Measurements from ENCODE around the gene MRPL55.

Gene MRPL55

DNA sequence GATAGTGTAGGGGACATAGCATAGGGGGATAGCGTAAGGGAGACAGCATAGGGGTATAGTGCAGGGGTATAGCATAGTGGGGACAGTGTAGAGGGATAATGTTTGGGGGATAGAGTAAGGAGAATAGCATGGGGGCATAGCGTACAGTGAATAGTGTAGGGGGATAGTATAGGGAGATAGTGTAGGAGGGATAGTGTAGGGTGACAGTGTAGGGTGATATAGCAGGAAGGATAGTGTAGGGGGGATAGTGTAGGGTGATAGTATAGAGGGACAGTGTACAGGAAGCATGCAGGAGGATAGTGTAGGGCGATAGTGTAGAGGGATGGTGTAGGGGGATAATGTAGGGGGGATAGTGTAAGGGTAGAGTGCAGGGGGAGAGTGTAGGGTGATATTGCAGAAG is 38.2 kb downstream of the MRPL55 start:
- DNase-seq (ENCODE audit: low spot score), result no peak

DNA sequence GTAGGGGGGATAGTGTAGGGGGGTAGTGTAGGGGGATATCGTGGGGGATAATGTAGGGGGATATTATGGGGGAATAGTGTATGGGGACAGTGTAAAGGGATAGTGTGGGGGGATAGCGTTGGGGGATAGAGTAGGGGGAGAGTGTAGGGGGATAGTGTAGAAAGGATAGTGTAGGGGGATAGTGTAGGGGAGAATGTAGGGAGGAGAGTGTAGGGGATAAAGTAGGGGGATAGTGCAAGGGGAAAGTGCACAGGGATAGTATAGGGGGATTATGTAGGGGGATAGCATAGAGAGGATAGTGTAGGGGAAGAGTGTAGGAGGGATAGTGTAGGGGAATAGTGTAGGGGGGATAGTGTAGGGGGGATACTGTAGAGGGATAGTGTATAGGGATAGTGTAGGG is 38.9 kb downstream of the MRPL55 start:
- DNase-seq (ENCODE audit: low spot score), result no peak

DNA sequence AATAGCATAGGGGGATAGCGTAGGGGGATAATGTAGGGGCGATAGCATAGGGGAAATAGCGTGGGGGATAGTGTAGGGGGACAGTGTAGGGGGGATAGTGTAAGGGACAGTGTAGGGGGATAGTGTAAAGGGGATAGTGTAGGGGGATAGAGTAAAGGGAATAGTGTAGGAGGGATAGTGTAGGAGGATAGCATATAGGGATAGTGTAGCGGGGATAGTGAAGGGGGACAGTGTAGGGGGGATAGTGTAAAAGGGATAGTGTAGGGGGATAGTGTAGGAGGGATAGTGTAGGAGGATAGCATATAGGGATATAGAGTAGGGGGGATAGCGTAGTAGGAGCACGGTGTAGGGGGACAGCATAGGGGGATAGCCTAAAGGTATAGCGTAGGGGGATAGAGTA is 40.7 kb downstream of the MRPL55 start:
- no peak for DNase-seq (ENCODE audit: low spot score)

DNA sequence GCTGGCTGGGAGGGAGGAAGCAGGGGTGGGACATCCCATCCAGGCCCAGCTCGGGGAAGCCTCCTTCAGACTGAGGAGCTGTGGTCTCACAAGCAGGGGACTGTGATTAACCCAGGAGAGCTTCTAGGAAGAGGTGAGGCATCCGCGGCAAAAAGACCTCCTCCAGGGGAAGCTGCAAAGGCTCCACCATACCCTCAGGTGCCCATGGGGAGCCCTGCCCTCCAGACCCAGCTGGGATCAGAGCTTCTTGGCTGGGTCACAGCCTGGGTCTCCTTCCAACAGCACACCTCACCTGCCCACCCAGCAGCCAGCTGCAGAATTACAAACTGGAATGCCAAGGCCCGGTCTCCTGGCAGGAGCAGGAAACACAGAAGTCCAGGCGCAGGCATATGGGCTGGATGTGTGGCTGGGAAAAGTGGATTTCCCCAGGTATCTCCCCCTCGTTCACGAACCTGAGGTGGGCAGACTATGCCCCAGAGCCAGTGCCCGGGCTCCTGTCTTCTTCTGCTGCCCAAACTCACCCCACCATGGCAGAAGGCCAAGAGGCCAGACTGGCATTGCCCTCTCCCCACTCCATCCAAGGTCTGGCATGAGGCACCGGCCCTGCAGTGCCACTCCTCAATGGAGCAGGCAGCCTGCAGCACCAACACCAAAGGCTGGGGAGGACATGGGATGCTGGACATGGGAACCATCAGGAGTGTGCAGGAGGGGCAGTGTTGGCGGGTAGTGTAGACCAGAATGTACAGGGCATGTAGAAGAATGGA is 42.0 kb downstream of the MRPL55 start:
- no peak for DNase-seq (ENCODE audit: low spot score)

DNA sequence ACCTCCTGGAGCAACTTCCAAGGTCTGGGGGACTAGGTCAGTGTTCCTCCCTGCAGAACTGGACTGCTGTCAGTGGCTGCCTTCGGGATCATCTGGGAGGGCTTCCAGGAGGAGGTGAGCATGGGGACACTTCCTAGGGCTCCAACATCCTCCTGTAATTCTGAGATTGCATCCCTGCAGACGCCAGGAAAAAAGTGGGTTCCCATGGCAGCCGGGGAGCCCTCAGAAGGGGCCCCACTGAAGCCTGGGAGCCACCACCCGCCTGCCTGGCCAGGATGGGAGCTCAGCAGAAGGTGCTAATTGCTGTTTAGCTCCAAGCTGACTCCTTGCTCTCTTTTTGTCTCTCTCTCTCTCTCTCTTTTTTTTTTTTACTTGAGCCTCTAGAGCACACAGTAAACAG is 42.7 kb downstream of the MRPL55 start:
- no peak for DNase-seq (ENCODE audit: low spot score)

DNA sequence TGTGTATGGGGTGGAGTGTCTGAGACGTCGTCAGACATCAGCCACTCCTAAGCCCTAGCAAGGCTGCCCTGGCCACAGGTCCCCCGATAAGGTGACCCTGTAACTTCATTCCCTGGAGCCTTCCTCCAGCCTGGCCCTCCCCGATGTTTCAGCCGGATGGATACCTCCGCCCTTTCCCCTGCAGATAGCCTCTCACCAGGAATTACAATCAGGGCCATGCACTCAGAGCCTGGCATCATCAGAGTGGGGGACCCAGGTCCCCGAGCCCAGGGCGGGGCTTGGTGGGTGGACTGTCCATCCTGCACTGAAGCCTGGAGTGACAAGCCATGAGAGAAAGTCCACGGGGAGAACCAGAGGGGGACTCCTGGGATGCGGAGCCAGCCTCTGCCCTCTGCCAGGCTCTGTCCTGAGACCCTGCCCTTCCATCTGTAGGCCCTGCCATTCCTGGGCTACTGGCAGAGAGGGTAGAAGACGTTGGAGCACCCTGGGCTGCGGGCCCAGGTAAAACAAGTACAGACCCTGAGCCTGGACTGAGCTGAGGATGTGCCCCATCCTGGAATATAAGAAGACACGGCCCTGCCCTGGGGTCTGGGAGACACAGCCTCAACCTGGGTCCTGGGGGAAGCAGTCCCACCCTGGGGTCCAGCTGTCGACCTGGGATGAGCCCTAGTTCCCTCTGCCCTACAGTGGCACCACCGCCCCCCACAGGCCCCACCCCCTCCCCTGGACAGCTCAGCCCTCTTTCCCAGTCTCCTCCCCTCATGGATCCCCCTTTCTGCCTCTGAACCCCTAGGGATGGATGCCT is 43.4 kb downstream of the MRPL55 start:
- no peak for DNase-seq (ENCODE audit: low spot score)

DNA sequence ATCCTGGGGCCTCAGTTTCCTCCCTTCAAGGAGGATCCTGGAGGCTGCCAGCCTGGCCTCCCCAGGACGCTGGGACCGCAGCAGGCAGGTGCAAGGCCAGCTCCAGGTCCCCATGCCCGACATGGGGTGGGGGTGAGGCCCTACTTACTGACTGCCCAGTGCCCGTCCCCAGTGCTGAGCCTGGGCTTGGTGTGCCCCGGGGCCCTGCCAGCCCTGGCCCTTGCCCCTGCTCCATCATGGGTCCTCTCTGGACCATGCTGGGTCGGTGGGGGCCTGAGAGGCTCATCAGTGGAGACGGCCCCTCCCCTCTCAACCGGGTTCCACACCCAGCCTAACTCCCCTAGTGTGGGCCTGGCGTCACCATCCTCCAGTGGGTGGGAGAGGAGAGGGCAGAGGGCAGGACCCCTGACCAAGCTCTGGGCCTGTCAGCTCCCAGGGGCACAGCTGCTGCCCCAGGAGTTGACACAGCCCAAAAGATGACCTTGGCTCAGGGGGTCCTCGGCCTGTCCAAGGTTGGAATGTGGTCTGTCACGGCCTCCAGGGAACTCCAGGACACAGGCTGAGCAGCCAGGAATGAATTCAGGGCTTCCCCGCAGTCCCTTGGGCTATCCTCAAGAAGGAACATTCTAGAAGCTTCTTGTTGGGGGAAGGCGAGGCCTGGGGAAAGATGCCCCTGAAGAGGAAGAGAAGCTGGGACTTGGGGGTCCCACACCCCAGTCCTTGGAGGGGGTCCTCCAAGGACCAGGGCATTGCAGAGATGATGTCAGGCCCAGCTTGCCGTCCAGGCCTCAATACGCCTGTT is 44.2 kb downstream of the MRPL55 start:
- no peak for DNase-seq (ENCODE audit: low spot score)

DNA sequence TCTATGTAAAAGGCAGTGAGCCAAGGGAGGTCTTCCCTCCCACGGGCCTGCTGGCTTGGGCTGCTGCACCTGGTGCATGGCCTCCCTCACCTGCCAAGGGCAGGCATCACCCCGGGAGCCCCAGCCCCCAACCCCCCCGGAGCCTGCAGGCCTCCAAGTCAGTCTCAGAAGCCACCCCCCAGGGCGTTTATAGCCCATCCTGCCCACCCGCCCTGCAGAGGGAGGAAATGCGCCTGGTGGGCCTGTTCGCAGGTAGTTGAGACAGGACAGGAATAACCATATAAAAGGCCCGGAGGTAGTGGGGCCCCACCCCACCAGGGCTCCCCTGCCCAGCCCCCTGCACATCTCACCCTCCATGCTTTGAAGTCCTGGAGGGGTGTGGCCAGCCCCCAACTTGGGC is 44.8 kb downstream of the MRPL55 start:
- no peak for DNase-seq (ENCODE audit: low spot score)

DNA sequence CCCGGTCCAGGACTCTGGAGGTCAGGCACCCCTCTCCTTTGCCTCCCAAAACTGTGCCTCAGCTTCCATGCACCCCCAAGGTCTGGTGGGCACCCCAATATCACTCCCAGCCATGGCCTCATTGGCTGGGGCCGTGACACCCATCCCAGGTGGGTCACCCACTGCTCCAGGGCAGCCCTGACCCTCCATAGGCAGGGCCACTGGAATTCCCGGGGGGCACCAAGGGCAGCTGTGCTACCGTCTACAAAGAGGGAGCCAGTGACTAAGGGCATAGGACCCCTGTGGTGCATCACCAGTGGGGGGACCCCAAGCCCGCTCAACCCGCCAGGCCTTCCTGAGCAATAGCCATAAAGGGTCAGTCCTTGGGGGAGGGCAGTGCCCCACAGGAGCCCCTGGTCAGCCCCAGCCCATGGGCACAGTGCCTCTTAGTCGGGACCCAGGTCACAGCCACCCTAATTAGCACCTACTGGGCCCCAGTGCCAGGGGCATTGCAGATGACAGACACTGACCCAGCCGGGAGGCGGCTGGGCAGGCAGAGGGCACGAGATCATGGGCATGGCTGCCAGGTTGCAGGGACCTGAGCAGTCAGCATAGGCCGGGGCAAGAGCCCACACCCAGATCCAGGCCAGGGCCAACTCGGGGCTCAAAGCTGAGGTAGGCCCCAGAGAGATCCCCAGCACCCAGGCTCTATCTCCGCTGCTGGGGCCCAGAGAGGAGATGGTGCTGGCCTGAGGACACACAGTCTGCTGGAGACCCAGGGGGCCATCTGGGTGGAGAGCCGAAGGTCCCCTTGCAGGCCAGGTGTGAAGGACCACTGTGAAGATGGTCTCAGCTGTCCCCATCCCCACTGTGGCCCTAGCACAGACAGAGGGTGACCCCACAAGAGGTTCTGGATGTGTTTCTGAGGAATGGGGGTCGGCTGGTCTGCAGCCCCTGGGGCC is 45.6 kb downstream of the MRPL55 start:
- no peak for DNase-seq (ENCODE audit: low spot score)

DNA sequence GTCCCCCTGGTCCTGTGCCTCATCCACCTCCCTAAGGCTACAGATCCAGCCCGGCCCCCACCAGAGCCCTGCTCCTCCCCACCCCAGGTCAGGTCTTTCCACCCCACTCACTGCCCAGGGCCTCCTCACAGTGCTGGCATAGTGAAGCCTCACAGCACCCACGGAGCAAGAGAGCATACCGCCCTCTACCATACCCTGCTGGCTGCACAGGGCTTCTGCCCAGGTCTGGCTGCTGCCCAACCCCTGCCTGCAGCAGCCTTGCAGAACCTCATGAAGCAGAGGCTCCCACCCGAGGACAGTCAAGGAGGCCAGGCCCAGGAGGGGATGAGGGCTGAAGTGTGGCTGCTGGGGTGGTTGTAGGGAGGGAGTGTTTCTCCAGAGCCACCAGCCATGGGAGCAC is 46.3 kb downstream of the MRPL55 start:
- DNase-seq (ENCODE audit: low spot score), result no peak

DNA sequence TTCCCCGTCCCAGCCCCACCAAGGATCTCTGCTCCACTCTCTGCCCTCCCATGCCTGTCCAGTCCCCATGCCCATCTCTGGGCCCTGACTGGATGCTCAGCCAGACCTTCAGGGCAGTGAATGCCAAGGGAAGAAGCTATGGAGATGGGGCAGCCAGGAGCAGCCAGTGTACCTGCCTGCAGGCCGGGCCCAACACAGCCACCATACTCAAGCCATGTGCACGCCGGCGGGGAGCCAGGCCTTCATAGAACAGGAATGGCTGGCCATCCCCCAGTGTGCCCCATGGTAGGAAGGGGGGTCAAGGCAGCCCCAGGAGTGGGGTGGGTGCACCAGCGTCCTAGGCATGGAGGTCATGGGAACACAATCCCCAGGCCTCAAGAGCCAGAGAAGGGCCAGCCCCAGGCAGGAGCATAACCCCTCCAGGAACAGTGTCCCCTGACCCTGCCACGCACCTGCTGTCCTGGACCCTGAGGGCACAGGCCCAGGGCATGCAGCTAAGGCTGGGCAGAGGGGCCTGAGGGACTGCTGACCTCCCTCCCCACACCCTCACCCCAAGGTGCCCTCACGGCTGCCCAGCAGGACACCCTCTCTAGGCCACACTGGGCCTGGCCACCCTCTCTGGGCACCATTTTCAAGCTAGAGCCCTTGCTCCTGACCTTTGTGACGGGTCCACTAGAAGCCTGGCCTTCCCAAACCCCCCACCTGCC is 46.9 kb downstream of the MRPL55 start:
- no peak for DNase-seq (ENCODE audit: low spot score)

DNA sequence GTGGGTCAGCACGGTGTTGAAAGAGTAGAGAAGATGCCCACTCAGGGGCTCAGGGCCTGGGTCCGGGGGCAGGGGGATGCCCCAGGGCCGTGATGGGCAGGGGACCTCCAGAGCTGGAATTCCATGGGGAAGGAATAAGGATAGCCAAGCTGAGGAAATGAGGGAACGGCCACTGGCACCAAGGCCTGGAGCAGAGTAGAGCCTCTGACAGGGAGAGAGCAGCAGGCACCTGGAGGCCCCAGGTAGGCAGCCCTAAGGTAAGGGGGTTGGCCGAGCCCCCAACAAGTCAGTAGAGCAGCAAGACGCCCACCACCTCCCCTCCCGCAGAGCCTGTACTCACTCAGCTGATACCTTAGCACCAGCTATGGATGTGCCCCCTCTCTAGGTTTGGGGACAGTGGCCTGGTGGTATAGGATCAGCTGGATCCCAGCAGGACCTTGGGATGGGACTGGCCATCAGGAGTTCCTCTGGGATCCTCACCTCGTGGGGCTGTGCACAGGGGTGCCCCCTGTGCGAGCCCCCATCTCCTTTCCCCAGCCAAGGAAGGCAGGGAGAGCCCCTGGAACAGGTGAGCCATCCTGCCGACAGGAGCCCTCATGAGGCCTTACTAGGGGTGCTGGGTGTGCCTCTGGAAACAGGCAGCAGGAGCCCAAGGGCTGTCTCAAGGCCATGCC is 47.6 kb downstream of the MRPL55 start:
- no peak for DNase-seq (ENCODE audit: low spot score)

DNA sequence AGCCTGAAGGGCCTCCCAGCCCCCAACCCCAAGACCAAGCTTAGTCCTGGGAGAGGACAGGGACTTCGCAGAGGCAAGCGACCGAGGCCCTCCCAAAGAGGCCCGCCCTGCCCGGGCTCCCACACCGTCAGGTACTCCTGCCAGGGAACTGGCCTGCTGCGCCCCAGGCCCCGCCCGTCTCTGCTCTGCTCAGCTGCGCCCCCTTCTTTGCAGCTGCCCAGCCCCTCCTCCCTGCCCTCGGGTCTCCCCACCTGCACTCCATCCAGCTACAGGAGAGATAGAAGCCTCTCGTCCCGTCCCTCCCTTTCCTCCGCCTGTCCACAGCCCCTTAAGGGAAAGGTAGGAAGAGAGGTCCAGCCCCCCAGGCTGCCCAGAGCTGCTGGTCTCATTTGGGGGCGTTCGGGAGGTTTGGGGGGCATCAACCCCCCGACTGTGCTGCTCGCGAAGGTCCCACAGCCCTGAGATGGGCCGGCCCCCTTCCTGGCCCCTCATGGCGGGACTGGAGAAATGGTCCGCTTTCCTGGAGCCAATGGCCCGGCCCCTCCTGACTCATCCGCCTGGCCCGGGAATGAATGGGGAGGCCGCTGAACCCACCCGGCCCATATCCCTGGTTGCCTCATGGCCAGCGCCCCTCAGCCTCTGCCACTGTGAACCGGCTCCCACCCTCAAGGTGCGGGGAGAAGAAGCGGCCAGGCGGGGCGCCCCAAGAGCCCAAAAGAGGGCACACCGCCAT is 48.5 kb downstream of the MRPL55 start:
- no peak for DNase-seq (ENCODE audit: low spot score)

DNA sequence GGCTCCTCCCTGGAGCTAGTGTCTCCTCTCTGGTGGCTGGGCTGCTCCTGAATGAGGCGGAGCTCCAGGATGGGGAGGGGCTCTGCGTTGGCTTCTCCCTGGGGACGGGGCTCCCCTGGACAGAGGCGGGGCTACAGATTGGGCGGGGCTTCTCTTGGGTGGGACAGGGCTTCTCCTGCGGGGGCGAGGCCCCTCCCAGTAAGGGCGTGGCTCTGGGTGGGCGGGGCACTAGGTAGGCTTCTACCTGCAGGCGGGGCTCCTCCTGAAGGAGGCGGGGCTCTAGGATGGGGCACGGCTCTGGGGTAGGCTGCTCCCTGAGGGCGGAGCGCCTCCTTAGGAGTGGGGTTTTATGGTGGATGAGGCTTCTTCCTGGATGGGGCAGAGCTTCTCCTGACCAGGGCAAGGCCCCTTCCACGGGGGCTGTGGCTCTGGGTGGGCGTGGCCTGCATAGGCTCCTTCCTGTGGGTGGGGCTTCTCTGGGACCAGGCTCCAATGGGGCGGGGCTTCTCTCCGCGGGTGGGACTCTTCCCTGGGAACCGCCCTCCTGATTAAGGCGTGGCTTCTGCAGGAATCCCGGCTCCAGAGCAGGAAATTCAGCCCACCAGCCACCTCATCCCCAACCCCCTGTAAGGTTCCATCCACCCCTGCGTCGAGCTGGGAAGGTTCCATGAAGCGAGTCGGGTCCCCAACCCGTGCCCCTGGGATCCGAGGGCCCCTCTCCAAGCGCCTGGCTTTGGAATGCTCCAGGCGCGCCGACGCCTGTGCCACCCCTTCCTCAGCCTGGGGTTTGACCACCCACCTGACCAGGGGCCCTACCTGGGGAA is 49.3 kb downstream of the MRPL55 start:
- DNase-seq (ENCODE audit: low spot score), result no peak

DNA sequence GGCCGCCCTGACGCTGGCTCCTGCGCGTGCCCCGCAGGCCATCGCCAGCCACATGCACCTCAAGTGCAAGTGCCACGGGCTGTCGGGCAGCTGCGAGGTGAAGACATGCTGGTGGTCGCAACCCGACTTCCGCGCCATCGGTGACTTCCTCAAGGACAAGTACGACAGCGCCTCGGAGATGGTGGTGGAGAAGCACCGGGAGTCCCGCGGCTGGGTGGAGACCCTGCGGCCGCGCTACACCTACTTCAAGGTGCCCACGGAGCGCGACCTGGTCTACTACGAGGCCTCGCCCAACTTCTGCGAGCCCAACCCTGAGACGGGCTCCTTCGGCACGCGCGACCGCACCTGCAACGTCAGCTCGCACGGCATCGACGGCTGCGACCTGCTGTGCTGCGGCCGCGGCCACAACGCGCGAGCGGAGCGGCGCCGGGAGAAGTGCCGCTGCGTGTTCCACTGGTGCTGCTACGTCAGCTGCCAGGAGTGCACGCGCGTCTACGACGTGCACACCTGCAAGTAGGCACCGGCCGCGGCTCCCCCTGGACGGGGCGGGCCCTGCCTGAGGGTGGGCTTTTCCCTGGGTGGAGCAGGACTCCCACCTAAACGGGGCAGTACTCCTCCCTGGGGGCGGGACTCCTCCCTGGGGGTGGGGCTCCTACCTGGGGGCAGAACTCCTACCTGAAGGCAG is 50.0 kb downstream of the MRPL55 start:
- DNase-seq (ENCODE audit: low spot score), result no peak

DNA sequence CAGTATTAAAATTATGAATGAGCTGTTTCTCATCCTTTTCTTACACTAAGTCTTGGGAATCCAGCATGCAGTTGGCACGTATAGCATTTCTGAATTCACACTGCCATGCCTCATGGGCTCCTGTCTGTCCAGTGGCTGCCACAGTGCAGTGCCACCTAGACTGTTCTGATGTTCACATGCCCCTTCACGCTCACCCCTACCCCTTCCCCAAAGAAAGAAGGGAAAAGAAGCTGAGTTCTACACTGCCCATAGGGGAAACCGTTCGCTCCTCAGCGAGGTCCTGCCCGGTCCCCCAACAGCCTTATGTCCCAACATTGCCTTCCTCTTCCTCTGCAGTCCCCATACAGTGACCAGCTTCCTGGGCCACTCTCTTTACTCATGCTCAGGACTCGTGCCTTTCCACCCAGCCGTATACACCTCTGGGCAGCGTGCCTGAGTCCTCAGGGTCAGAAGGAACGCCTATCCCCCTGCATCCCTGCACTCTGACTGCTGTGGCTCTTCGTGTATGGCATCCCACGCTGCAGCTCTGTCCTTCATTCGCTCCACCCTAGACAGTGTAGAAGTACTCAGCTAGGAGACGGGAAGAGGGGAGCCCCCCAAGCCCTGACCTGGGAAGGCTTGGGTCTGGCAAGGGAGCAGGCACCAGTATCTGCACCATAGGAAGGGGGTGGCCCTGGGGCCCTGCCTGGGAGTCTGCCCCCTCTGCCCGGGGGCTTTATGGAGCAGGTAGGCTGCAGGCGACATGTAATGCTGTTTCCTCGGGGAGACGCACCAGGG is 50.7 kb downstream of the MRPL55 start:
- no peak for DNase-seq (ENCODE audit: low spot score)

Data from AG08395 (cell line).